ENCODE measurements around the gene GRID2.

GRCh38 chr4:92814677-92815076 lies 510.9 kb downstream of the GRID2 start:
- TF ChIP-seq RHOXF2B (CRISPR knock-in tag; conservative IDR thresholded peaks at IDR 0.05) (no peak), TCF7 (IDR thresholded peaks at IDR 0.05; ENCODE audit: borderline replicate concordance) (no peak), TSC22D4 (tag; IDR thresholded peaks at IDR 0.05) (no peak), ZFP91 (CRISPR knock-in tag; IDR thresholded peaks at IDR 0.05) (no peak), ZBTB33 (CRISPR knock-in tag; IDR thresholded peaks at IDR 0.05) (no peak), HMGXB4 (CRISPR knock-in tag; IDR thresholded peaks at IDR 0.05) (no peak), ZNF3 (CRISPR knock-in tag; IDR thresholded peaks at IDR 0.05) (no peak), SIN3A (IDR thresholded peaks at IDR 0.05; ENCODE audit: borderline replicate concordance in 2 of 2, control insufficient read depth in 1 of 2, low read depth in 2 of 2, low read length in 2 of 2) (no peak), ELF1 (tag; IDR thresholded peaks at IDR 0.05) (no peak), CTCF (IDR thresholded peaks at IDR 0.05 in 2 of 3, conservative IDR thresholded peaks at IDR 0.05 in 1 of 3; ENCODE audit: insufficient read depth in 2 of 3, low read depth in 1 of 3, low read length in 3 of 3) (no peak), POLR2AphosphoS5 (IDR thresholded peaks at IDR 0.05; ENCODE audit: control insufficient read depth, insufficient read depth, low read depth, low read length) (no peak), POLR2A (conservative IDR thresholded peaks at IDR 0.05) (no peak), SMARCE1 (IDR thresholded peaks at IDR 0.05) (no peak), MEF2D (tag; conservative IDR thresholded peaks at IDR 0.05; ENCODE audit: low read depth) (no peak)
